ENCODE measurements around the gene DNTT.

DNA sequence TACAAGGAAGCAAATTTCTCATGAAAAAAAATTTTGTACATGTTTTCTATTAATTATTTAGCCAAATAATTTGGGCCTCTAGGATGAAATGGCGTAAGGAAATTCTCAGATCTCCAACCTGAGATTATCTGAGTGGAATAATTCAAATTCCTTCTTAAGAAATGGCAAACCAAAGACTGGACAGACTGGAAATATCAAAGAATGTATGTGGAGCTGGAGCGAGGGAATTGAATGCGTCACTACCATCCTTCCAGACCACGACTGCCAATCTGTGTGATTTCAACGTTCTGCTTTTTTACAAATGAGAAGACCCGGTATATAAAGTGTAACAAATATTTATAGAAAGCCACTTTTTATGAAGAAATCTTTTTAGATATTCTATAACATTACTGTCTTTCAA is 20.5 kb upstream of the DNTT start:
- TF ChIP-seq EP300 (IDR thresholded peaks at IDR 0.05), result no peak
- TF ChIP-seq, protein P1, sequence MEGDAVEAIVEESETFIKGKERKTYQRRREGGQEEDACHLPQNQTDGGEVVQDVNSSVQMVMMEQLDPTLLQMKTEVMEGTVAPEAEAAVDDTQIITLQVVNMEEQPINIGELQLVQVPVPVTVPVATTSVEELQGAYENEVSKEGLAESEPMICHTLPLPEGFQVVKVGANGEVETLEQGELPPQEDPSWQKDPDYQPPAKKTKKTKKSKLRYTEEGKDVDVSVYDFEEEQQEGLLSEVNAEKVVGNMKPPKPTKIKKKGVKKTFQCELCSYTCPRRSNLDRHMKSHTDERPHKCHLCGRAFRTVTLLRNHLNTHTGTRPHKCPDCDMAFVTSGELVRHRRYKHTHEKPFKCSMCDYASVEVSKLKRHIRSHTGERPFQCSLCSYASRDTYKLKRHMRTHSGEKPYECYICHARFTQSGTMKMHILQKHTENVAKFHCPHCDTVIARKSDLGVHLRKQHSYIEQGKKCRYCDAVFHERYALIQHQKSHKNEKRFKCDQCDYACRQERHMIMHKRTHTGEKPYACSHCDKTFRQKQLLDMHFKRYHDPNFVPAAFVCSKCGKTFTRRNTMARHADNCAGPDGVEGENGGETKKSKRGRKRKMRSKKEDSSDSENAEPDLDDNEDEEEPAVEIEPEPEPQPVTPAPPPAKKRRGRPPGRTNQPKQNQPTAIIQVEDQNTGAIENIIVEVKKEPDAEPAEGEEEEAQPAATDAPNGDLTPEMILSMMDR (IDR thresholded peaks at IDR 0.05), result no peak

Data from esophagus muscularis mucosa (tissue), 3 donors.